HCT116 (cell line): Measurements from ENCODE around the gene NAGA.

Experiments
- ATF3 ChIP-seq: IDR thresholded peaks from 2 replicates; pipeline ENCODE4 v1.6.1; 2012
- CEBPB ChIP-seq: IDR thresholded peaks from 2 replicates; pipeline ENCODE4 v1.6.1; 2012; ENCODE audit warnings: low read depth
- CTCF ChIP-seq, 3 experiments: fragments of 200-600 bp in 1 of 3; sonication (generic) in 1 of 3; IDR thresholded peaks in 2 of 3; conservative IDR thresholded peaks in 1 of 3; 2 replicates each; pipeline ENCODE4 v1.5.1; 2012 to 2017; ENCODE audit warnings: low read depth in 2 of 3, low read length in 2 of 3, antibody characterized with exemption in 1 of 3, borderline replicate concordance in 1 of 3, control low read depth in 1 of 3, mild to moderate bottlenecking in 1 of 3, mixed read lengths in 1 of 3, mixed run types in 1 of 3, moderate library complexity in 1 of 3; ENCODE audit not compliant: insufficient read depth in 1 of 3
- ELF1 ChIP-seq: IDR thresholded peaks from 2 replicates; pipeline ENCODE4 v1.6.1; 2012; ENCODE audit warnings: low read depth, borderline replicate concordance
- EZH2 ChIP-seq: fragments of 200-600 bp; sonication (generic); IDR thresholded peaks from 2 replicates; pipeline ENCODE4 v1.6.1; 2017; ENCODE audit warnings: antibody characterized with exemption, mixed run types
- EZH2phosphoT487 ChIP-seq: fragments of 200-600 bp; IDR thresholded peaks from 2 replicates; pipeline ENCODE4 v1.6.1; 2018; ENCODE audit warnings: antibody characterized with exemption, borderline replicate concordance
- MAX ChIP-seq: IDR thresholded peaks from 2 replicates; pipeline ENCODE4 v1.6.1; 2012
- POLR2A ChIP-seq: IDR thresholded peaks from 2 replicates; pipeline ENCODE4 v1.7.0; 2011; ENCODE audit warnings: borderline replicate concordance; ENCODE audit not compliant: insufficient read depth, insufficient read length; ENCODE audit errors: extremely low read depth
- POLR2AphosphoS5 ChIP-seq: IDR thresholded peaks from 2 replicates; pipeline ENCODE4 v1.6.1; 2011; ENCODE audit warnings: mild to moderate bottlenecking, low read depth, low read length, moderate library complexity
- RAD21 ChIP-seq: IDR thresholded peaks from 2 replicates; pipeline ENCODE4 v1.6.1; 2012; ENCODE audit warnings: low read depth, mild to moderate bottlenecking
- SIN3A ChIP-seq: IDR thresholded peaks from 2 replicates; pipeline ENCODE4 v1.6.1; 2012; ENCODE audit warnings: low read depth
- YY1 ChIP-seq: IDR thresholded peaks from 2 replicates; pipeline ENCODE4 v1.6.1; 2011; ENCODE audit warnings: low read length, low read depth, moderate library complexity, mild to moderate bottlenecking; ENCODE audit not compliant: insufficient replicate concordance; ENCODE audit errors: extremely low read depth
- TF ChIP-seq, protein P1 (sequence below): IDR thresholded peaks from 2 replicates; pipeline ENCODE4 v1.6.1; 2012; ENCODE audit warnings: low read depth

DNA sequence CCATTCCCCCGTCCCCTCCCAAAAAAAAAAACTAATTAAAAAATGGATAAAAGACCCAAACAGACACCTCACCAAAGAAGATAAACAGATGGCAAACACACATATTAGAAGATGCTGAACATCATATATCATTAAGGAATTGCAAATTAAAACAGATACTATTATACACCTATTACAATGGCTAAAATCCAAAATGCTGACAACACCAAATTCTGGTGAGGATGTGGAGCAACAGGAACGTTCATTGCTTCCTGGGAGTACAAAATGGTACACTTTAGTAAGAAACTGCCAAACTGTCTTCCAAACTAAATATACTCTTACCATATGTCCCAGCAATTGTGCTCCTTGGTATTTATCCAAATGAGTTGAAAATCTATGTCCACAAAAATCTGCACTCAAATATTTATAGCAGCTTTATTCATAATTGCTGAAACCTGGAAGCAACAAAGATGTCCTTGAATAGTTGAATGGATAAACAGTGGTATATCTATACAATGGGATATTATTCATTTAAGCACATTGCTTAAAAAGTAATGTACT lies 19.9 kb downstream of the NAGA start:
- TF ChIP-seq CTCF (IDR thresholded peaks at IDR 0.05 in 2 of 3, conservative IDR thresholded peaks at IDR 0.05 in 1 of 3; ENCODE audit: borderline replicate concordance in 1 of 3, insufficient read depth in 1 of 3, low read depth in 2 of 3, low read length in 2 of 3) (no peak), POLR2A (no peak), SIN3A (no peak), EZH2phosphoT487 (no peak), RAD21 (no peak), ATF3 (no peak), YY1 (no peak), CEBPB (no peak), MAX (no peak), POLR2AphosphoS5 (no peak), EZH2 (no peak), ELF1 (no peak)
- TF ChIP-seq, protein P1, sequence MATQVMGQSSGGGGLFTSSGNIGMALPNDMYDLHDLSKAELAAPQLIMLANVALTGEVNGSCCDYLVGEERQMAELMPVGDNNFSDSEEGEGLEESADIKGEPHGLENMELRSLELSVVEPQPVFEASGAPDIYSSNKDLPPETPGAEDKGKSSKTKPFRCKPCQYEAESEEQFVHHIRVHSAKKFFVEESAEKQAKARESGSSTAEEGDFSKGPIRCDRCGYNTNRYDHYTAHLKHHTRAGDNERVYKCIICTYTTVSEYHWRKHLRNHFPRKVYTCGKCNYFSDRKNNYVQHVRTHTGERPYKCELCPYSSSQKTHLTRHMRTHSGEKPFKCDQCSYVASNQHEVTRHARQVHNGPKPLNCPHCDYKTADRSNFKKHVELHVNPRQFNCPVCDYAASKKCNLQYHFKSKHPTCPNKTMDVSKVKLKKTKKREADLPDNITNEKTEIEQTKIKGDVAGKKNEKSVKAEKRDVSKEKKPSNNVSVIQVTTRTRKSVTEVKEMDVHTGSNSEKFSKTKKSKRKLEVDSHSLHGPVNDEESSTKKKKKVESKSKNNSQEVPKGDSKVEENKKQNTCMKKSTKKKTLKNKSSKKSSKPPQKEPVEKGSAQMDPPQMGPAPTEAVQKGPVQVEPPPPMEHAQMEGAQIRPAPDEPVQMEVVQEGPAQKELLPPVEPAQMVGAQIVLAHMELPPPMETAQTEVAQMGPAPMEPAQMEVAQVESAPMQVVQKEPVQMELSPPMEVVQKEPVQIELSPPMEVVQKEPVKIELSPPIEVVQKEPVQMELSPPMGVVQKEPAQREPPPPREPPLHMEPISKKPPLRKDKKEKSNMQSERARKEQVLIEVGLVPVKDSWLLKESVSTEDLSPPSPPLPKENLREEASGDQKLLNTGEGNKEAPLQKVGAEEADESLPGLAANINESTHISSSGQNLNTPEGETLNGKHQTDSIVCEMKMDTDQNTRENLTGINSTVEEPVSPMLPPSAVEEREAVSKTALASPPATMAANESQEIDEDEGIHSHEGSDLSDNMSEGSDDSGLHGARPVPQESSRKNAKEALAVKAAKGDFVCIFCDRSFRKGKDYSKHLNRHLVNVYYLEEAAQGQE: no peak
